ENCODE data around the gene CCR7.
"Not testable (repeated sequence)": the region's sequence is repeated elsewhere in the genome, so short reads cannot be mapped to it uniquely, and the experiment has no call there.

The CCR7 gene

GRCh38 chr17:40551879-40552768 lies 13.1 kb downstream of the CCR7 start:
- Histone ChIP-seq H3K36me3 (ENCODE audit: control insufficient read depth, insufficient read depth, low read length, severe bottlenecking) (no peaks in the 10 kb centered on the region), H3K9ac (ENCODE audit: low read length) (peak overlapping the region; percentile 91), H3K4me1 (ENCODE audit: control insufficient read depth, insufficient read depth, low read length) (peaks cover 95% of the 10 kb centered on the region), H3K27me3 (replicated peaks; ENCODE audit: control insufficient read depth, insufficient read depth, low read length) (no peaks in the 10 kb centered on the region), H3K4me3 (ENCODE audit: low read length) (peak overlapping the region; percentile 63), H3K9me3 (ENCODE audit: control insufficient read depth, low read length) (no peaks in the 10 kb centered on the region)
- peak; percentile 97 for DNase-seq (ENCODE audit: low read depth)

- H3K4me3 ChIP-seq (ENCODE audit: low read length): peak overlapping the region; percentile 63
- H3K4me1 ChIP-seq (ENCODE audit: control insufficient read depth, insufficient read depth, low read length): peaks cover 86% of the 10 kb centered on the region
- DNase-seq (ENCODE audit: low read depth): peak; percentile 99
- no peaks in the 10 kb centered on the region for H3K27me3 ChIP-seq (replicated peaks; ENCODE audit: control insufficient read depth, insufficient read depth, low read length)
- no peaks in the 10 kb centered on the region for H3K36me3 ChIP-seq (ENCODE audit: control insufficient read depth, insufficient read depth, low read length, severe bottlenecking)
- peak overlapping the region; percentile 91 for H3K9ac ChIP-seq (ENCODE audit: low read length)
- no peaks in the 10 kb centered on the region for H3K9me3 ChIP-seq (ENCODE audit: control insufficient read depth, low read length)
These were observed 14.0 kb downstream of the CCR7 start for GRCh38 chr17:40551091-40551878.

- Histone ChIP-seq H3K9ac (ENCODE audit: low read length) (peak overlapping the region; percentile 91), H3K4me3 (ENCODE audit: low read length) (peak overlapping the region; percentile 22), H3K4me1 (ENCODE audit: control insufficient read depth, insufficient read depth, low read length) (peaks cover 79% of the 10 kb centered on the region), H3K36me3 (ENCODE audit: control insufficient read depth, insufficient read depth, low read length, severe bottlenecking) (no peaks in the 10 kb centered on the region), H3K27me3 (replicated peaks; ENCODE audit: control insufficient read depth, insufficient read depth, low read length) (no peaks in the 10 kb centered on the region), H3K9me3 (ENCODE audit: control insufficient read depth, low read length) (no peaks in the 10 kb centered on the region)
- DNase-seq (ENCODE audit: low read depth): peak; percentile 79
These were observed 14.7 kb downstream of the CCR7 start for GRCh38 chr17:40550608-40551007.

GRCh38 chr17:40548982-40549685 lies 16.1 kb downstream of the CCR7 start:
- Histone ChIP-seq H3K4me1 (ENCODE audit: control insufficient read depth, insufficient read depth, low read length) (peaks cover 65% of the 10 kb centered on the region), H3K9me3 (ENCODE audit: control insufficient read depth, low read length) (no peaks in the 10 kb centered on the region), H3K4me3 (ENCODE audit: low read length) (peak overlapping the region; percentile 8), H3K9ac (ENCODE audit: low read length) (peak overlapping the region; percentile 91), H3K27me3 (replicated peaks; ENCODE audit: control insufficient read depth, insufficient read depth, low read length) (no peaks in the 10 kb centered on the region), H3K36me3 (ENCODE audit: control insufficient read depth, insufficient read depth, low read length, severe bottlenecking) (no peaks in the 10 kb centered on the region)
- DNase-seq (ENCODE audit: low read depth): peak; percentile 88

GRCh38 chr17:40548491-40548981 lies 16.7 kb downstream of the CCR7 start:
- peaks cover 61% of the 10 kb centered on the region for H3K4me1 ChIP-seq (ENCODE audit: control insufficient read depth, insufficient read depth, low read length)

GRCh38 chr17:40547785-40548478 lies 17.3 kb downstream of the CCR7 start:
- H3K4me3 ChIP-seq (ENCODE audit: low read length): no peak overlapping the region
- no peaks in the 10 kb centered on the region for H3K27me3 ChIP-seq (replicated peaks; ENCODE audit: control insufficient read depth, insufficient read depth, low read length)
- peak overlapping the region; percentile 91 for H3K9ac ChIP-seq (ENCODE audit: low read length)
- H3K36me3 ChIP-seq (ENCODE audit: control insufficient read depth, insufficient read depth, low read length, severe bottlenecking): no peaks in the 10 kb centered on the region
- H3K4me1 ChIP-seq (ENCODE audit: control insufficient read depth, insufficient read depth, low read length): peaks cover 61% of the 10 kb centered on the region
- no peaks in the 10 kb centered on the region for H3K9me3 ChIP-seq (ENCODE audit: control insufficient read depth, low read length)
- DNase-seq (ENCODE audit: low read depth): no peak

More at GRCh38 chr17:40548491-40548981, 16.7 kb downstream of the CCR7 start:
- Histone ChIP-seq H3K9me3 (ENCODE audit: control insufficient read depth, low read length) (no peaks in the 10 kb centered on the region), H3K36me3 (ENCODE audit: control insufficient read depth, insufficient read depth, low read length, severe bottlenecking) (no peaks in the 10 kb centered on the region), H3K27me3 (replicated peaks; ENCODE audit: control insufficient read depth, insufficient read depth, low read length) (no peaks in the 10 kb centered on the region), H3K9ac (ENCODE audit: low read length) (peak overlapping the region; percentile 91), H3K4me3 (ENCODE audit: low read length) (no peak overlapping the region)
- no peak for DNase-seq (ENCODE audit: low read depth)

- no peaks in the 10 kb centered on the region for H3K36me3 ChIP-seq (ENCODE audit: control insufficient read depth, insufficient read depth, low read length, severe bottlenecking)
- peak overlapping the region; percentile 91 for H3K9ac ChIP-seq (ENCODE audit: low read length)
- no peaks in the 10 kb centered on the region for H3K27me3 ChIP-seq (replicated peaks; ENCODE audit: control insufficient read depth, insufficient read depth, low read length)
- no peak overlapping the region for H3K4me3 ChIP-seq (ENCODE audit: low read length)
- DNase-seq (ENCODE audit: low read depth): no peak
- H3K4me1 ChIP-seq (ENCODE audit: control insufficient read depth, insufficient read depth, low read length): peaks cover 60% of the 10 kb centered on the region
- H3K9me3 ChIP-seq (ENCODE audit: control insufficient read depth, low read length): no peaks in the 10 kb centered on the region
These were observed 18.0 kb downstream of the CCR7 start for GRCh38 chr17:40547079-40547784.

GRCh38 chr17:40546497-40546896 lies 18.8 kb downstream of the CCR7 start:
- not testable (repeated sequence) for H3K9me3 ChIP-seq (ENCODE audit: control insufficient read depth, low read length); H3K4me3 ChIP-seq (ENCODE audit: low read length); H3K9ac ChIP-seq (ENCODE audit: low read length); DNase-seq (ENCODE audit: low read depth); H3K36me3 ChIP-seq (ENCODE audit: control insufficient read depth, insufficient read depth, low read length, severe bottlenecking); H3K27me3 ChIP-seq (replicated peaks; ENCODE audit: control insufficient read depth, insufficient read depth, low read length)
- H3K4me1 ChIP-seq (ENCODE audit: control insufficient read depth, insufficient read depth, low read length): peaks cover 60% of the 10 kb centered on the region

- no peaks in the 10 kb centered on the region for H3K36me3 ChIP-seq (ENCODE audit: control insufficient read depth, insufficient read depth, low read length, severe bottlenecking)
- no peaks in the 10 kb centered on the region for H3K27me3 ChIP-seq (replicated peaks; ENCODE audit: control insufficient read depth, insufficient read depth, low read length)
- H3K9me3 ChIP-seq (ENCODE audit: control insufficient read depth, low read length): no peaks in the 10 kb centered on the region
- peaks cover 60% of the 10 kb centered on the region for H3K4me1 ChIP-seq (ENCODE audit: control insufficient read depth, insufficient read depth, low read length)
- DNase-seq (ENCODE audit: low read depth): no peak
- H3K4me3 ChIP-seq (ENCODE audit: low read length): no peak overlapping the region
- no peak overlapping the region for H3K9ac ChIP-seq (ENCODE audit: low read length)
These were observed 19.6 kb downstream of the CCR7 start for GRCh38 chr17:40545660-40546059.
